WTC11 (cell line): ENCODE results near the gene KRTAP25-1. TPM values are rescaled to one million over a fixed set of nuclear protein-coding genes. Genes with fewer than 3 reads are reported as not detected.

Experiments used
- ATAC-seq: fragments of 200-7000 bp; cut with Tn5 transposase; 2 replicates; pipeline ENCODE4 v1.10.0; 2021; ENCODE audit warnings: mild to moderate bottlenecking, moderate library complexity
- CTCF ChIA-PET: fragments of 300-600 bp; sonication (Branson Sonifier 250); formaldehyde crosslinking; loops from one replicate; lab custom pipeline; 2021; ENCODE audit warnings: antibody characterized with exemption; lab: Charles Lee
- POLR2A ChIA-PET: fragments of 350-600 bp; sonication (Branson Sonifier 250); formaldehyde crosslinking; loops from one replicate; lab custom pipeline; 2021; ENCODE audit warnings: antibody characterized with exemption; lab: Charles Lee
- DNase-seq: peaks from one replicate; pipeline ENCODE4 v3.0.0; 2021; ENCODE audit warnings: low spot score
- H3K27ac Mint-ChIP-seq: 2 replicates; pipeline ENCODE4 v1.8.0; 2021; ENCODE audit warnings: mixed read lengths
- H3K27me3 Mint-ChIP-seq: 2 replicates; pipeline ENCODE4 v1.8.0; 2021; ENCODE audit warnings: low read depth, mild to moderate bottlenecking, moderate library complexity, mixed read lengths
- H3K36me3 Mint-ChIP-seq: 2 replicates; pipeline ENCODE4 v1.8.0; 2021; ENCODE audit warnings: mixed read lengths
- H3K4me1 Mint-ChIP-seq: 2 replicates; pipeline ENCODE4 v1.8.0; 2022; ENCODE audit warnings: mixed read lengths
- H3K4me3 Mint-ChIP-seq: 2 replicates; pipeline ENCODE4 v1.8.0; 2021; ENCODE audit warnings: mild to moderate bottlenecking, moderate library complexity, mixed read lengths
- H3K9me3 Mint-ChIP-seq: 2 replicates; pipeline ENCODE4 v1.8.0; 2021; ENCODE audit warnings: mixed read lengths
- AFF4 ChIP-seq: sonication (generic); formaldehyde crosslinking; IDR thresholded peaks from 2 replicates; pipeline ENCODE4 v1.8.1; 2023; ENCODE audit warnings: mild to moderate bottlenecking, missing genetic modification reagents, borderline replicate concordance
- E2F1 ChIP-seq: sonication (generic); formaldehyde crosslinking; IDR thresholded peaks from 2 replicates; pipeline ENCODE4 v1.8.0; 2022; ENCODE audit warnings: mild to moderate bottlenecking, missing genetic modification reagents
- E2F4 ChIP-seq: sonication (generic); formaldehyde crosslinking; IDR thresholded peaks from 2 replicates; pipeline ENCODE4 v1.8.1; 2022; ENCODE audit warnings: low read depth, mild to moderate bottlenecking, moderate library complexity, missing genetic modification reagents, borderline replicate concordance
- ELF4 ChIP-seq: sonication (generic); formaldehyde crosslinking; IDR thresholded peaks from 2 replicates; pipeline ENCODE4 v1.8.1; 2022; ENCODE audit warnings: low read depth, mild to moderate bottlenecking, moderate library complexity, missing genetic modification reagents
- FOXJ3 ChIP-seq: sonication (generic); formaldehyde crosslinking; IDR thresholded peaks from 2 replicates; pipeline ENCODE4 v1.9.0; 2021; ENCODE audit warnings: missing genetic modification reagents, mild to moderate bottlenecking, borderline replicate concordance
- HMGA2 ChIP-seq: fragments of 250-450 bp; sonication (Bioruptor Pico); IDR thresholded peaks from 2 replicates; pipeline ENCODE4 v1.4.0; 2021; ENCODE audit warnings: mild to moderate bottlenecking, moderate library complexity
- NFYB ChIP-seq: sonication (generic); formaldehyde crosslinking; conservative IDR thresholded peaks from 2 replicates; pipeline ENCODE4 v1.8.0; 2022; ENCODE audit warnings: low read depth, missing genetic modification reagents
- PRDM15 ChIP-seq: sonication (generic); formaldehyde crosslinking; IDR thresholded peaks from 2 replicates; pipeline ENCODE4 v1.8.0; 2022; ENCODE audit warnings: missing genetic modification reagents
- SOX15 ChIP-seq: fragments of 250-450 bp; sonication (Bioruptor Pico); IDR thresholded peaks from 2 replicates; pipeline ENCODE4 v1.9.0; 2021; ENCODE audit warnings: mild to moderate bottlenecking
- STAT6 ChIP-seq: sonication (generic); formaldehyde crosslinking; conservative IDR thresholded peaks from 2 replicates; pipeline ENCODE4 v1.8.1; 2023; ENCODE audit warnings: mild to moderate bottlenecking, low read depth, missing genetic modification reagents, moderate library complexity
- ZMAT4 ChIP-seq: fragments of 250-450 bp; sonication (Bioruptor Pico); IDR thresholded peaks from 2 replicates; pipeline ENCODE4 v1.9.0; 2021; ENCODE audit warnings: mild to moderate bottlenecking
- ZNF138 ChIP-seq: sonication (generic); formaldehyde crosslinking; conservative IDR thresholded peaks from 2 replicates; pipeline ENCODE4 v1.8.1; 2022; ENCODE audit warnings: mild to moderate bottlenecking, moderate library complexity, missing genetic modification reagents
- ZNF219 ChIP-seq: sonication (generic); formaldehyde crosslinking; IDR thresholded peaks from 2 replicates; pipeline ENCODE4 v1.8.0; 2023; ENCODE audit warnings: missing genetic modification reagents, mild to moderate bottlenecking, borderline replicate concordance
- ZNF423 ChIP-seq: fragments of 250-450 bp; sonication (Bioruptor Pico); IDR thresholded peaks from 2 replicates; pipeline ENCODE4 v2.1.2; 2022; ENCODE audit warnings: mild to moderate bottlenecking, moderate library complexity
- ZNF532 ChIP-seq: fragments of 250-450 bp; sonication (Bioruptor Pico); IDR thresholded peaks from 2 replicates; pipeline ENCODE4 v1.9.0; 2021; ENCODE audit warnings: mild to moderate bottlenecking, borderline replicate concordance
- ZNF671 ChIP-seq: fragments of 250-450 bp; sonication (Bioruptor Pico); IDR thresholded peaks from 2 replicates; pipeline ENCODE4 v1.8.0; 2021; ENCODE audit warnings: mild to moderate bottlenecking
- total RNA-seq: library from RNA; stranded (reverse); gene quantifications from 3 replicates; pipeline ENCODE4 v1.2.3, GENCODE V29; 2021

The KRTAP25-1 gene
- total RNA-seq, 1 experiment from 2014 or later, result not detected

GRCh38 chr21:30337276-30337744 is 48.0 kb upstream of the KRTAP25-1 start, which contains the start of gene KRTAP27-1:
TSS of gene KRTAP27-1 (minus strand) at chr21:30337694. CDS start at chr21:30337668, 26 bp downstream.
- Mint-ChIP-seq H3K36me3 (no peaks in the 10 kb centered on the region), H3K4me3 (no peak within 1 kb of the TSS), H3K4me1 (no peaks in the 10 kb centered on the region), H3K27me3 (no peaks in the 10 kb centered on the region), H3K27ac (no peak within 1 kb of the TSS), H3K9me3 (no peaks in the 10 kb centered on the region)
- TF ChIP-seq FOXJ3 (CRISPR knock-in tag), result no peak
- TF ChIP-seq E2F1, result no peak
- no peak for TF ChIP-seq HMGA2 (CRISPR knock-in tag)
- TF ChIP-seq AFF4 (CRISPR knock-in tag), result no peak
- TF ChIP-seq ZMAT4 (CRISPR knock-in tag), result no peak
- CTCF ChIA-PET, result no interaction called here
- ATAC-seq (no peak), DNase-seq (no peak)
- POLR2A ChIA-PET, result no interaction called here

GRCh38 chr21:30336596-30336995 is 47.3 kb upstream of the KRTAP25-1 start:
- Mint-ChIP-seq H3K27me3 (no peaks in the 10 kb centered on the region), H3K4me1 (no peaks in the 10 kb centered on the region), H3K27ac (no peak overlapping the region), H3K4me3 (no peak overlapping the region), H3K36me3 (no peaks in the 10 kb centered on the region), H3K9me3 (no peaks in the 10 kb centered on the region)
- ATAC-seq (no peak), DNase-seq (no peak)
- ChIA-PET CTCF (no interaction called here), POLR2A (no interaction called here)
- TF ChIP-seq STAT6, result no peak
- TF ChIP-seq SOX15 (CRISPR knock-in tag), result no peak
- TF ChIP-seq ZNF138 (CRISPR knock-in tag), result no peak
- no peak for TF ChIP-seq ZNF423
- no peak for TF ChIP-seq PRDM15
- TF ChIP-seq ZMAT4 (CRISPR knock-in tag), result no peak
- TF ChIP-seq ZNF532 (CRISPR knock-in tag), result no peak
- TF ChIP-seq ZNF219 (CRISPR knock-in tag), result no peak
- TF ChIP-seq NFYB (CRISPR knock-in tag), result no peak
- no peak for TF ChIP-seq ZNF671 (CRISPR knock-in tag)
- no peak for TF ChIP-seq ELF4 (CRISPR knock-in tag)
- TF ChIP-seq E2F4, result no peak
